HG03378 (cell line): ENCODE measurements around the gene TRAK1.

Source experiments
- ATAC-seq: cut with Tn5 transposase; IDR thresholded peaks from one replicate; pipeline ENCODE4 v1.9.1; 2021; ENCODE audit warnings: mild to moderate bottlenecking, moderate library complexity; ENCODE audit not compliant: unreplicated experiment

Gene TRAK1

DNA sequence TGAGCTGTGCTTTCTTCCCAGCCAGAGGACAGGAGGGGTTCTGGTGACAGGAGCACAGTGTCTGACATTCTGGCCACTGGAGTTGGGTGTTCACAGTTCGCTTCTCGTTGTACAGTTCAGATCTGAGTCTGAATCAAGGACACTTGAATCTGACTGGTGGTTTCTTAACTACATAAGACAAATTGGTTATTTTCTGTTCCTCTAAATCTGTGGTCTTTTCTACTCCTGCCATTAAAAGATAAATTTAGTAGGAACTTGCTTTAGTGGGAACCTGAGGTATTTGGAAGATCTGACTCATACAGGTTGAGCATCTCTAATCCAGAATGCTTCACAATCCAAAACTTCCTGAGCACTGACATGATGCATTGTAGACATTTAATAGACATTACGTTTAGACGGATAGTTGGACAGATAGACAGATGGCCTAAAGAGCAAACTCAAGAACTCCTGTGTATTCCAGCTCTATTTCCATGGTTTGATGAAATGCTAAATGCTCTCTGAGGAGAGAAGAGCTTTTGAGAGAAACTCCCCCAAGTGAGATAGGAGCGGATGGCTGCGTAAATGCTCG, 103.9 kb downstream of the TRAK1 start:
- no peak for ATAC-seq

DNA sequence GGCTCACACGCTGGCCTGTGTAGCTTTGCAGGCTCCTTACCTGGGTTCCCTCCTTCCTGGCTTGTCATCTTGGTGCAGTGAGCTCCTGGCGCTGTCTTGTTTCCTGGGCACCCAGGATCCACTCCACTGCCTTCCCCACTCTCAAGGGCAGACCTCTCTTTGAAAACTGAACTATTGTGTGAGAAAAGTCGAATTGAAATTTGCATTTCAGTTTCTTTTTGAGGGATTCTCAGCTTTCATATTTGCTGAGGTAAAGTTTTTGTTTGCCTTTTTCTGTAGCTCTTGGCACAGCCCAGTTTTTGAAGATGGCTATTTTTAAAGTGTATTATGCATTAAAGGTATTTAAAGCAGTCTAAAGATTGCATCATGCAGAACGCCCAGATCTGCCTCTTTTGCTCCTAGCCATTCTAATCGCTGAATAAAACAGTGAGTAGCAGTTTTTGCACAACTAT, 104.7 kb downstream of the TRAK1 start:
- peak; percentile 74 for ATAC-seq

DNA sequence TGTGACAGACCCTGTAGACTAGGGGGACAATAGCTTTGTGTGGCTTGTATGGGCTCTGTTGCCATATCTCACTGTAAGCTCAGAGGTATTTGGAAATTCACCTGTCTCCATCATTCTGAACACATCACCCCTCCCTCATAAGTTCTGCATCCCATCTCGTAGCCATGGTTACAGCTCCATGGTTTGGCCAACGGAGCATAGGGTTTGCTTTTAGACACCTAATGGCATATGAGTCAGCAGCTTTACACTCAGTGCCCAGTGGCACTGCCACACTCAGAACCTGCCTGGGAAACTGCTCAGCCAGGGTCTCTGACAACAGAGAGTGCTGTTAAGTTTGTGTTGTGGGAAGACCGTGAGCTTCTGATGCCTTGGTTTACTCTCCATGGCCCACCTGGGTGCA, 107.6 kb downstream of the TRAK1 start:
- no peak for ATAC-seq

DNA sequence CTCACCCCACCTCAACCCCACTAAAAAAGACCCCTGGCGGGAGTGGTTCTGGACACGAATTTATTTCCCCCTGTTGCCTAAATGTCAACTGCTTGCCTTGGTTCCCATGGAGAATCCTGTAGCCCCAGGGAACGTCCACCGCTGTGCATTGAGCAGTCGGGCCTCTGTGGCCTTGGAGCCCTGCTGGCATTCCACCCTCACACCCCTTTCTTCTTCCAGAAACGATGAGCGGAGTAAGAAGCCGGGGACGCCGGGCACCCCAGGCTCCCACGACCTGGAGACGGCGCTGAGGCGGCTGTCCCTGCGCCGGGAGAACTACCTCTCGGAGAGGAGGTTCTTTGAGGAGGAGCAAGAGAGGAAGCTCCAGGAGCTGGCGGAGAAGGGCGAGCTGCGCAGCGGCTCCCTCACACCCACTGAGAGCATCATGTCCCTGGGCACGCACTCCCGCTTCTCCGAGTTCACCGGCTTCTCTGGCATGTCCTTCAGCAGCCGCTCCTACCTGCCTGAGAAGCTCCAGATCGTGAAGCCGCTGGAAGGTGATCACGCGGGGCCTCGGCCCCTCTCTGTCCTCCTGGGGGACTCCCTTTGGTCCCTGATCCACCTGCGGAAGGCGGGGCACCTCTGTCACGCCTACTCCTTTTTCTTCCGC, 111.2 kb downstream of the TRAK1 start:
- no peak for ATAC-seq

DNA sequence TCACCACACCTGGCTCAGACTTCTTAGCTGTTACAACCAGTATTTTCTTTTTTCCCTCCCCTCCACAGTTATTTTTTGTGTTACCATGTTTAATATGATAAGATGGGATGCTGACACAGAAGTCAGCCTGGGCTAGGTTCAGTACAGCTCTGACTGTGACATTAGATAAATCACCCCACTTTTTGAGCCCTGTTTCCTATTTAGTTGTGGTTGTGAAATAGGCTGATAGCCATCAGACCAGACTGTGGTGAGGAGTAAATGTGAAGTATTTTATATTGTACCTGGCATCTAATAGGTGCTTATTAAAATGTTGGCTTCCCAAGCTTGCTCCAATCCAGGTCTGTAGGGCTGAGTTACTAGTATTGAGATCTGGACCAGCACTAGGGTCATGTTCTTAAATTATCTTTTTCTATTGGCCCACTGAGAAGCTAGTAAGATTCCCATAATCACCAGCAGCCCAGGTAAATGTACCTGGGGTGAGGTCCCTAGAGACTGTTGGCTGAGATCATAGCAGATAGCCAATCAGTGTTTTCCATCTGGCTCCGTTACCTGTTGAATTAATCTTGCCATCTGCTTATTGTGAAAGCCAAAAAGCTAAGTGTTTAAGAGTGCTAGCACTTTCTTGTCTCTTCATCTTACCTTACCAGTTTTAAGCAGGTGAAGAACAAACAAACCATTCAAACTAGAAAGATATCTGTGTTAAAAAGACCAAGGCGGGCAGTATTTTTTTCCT, 113.9 kb downstream of the TRAK1 start:
- no peak for ATAC-seq

DNA sequence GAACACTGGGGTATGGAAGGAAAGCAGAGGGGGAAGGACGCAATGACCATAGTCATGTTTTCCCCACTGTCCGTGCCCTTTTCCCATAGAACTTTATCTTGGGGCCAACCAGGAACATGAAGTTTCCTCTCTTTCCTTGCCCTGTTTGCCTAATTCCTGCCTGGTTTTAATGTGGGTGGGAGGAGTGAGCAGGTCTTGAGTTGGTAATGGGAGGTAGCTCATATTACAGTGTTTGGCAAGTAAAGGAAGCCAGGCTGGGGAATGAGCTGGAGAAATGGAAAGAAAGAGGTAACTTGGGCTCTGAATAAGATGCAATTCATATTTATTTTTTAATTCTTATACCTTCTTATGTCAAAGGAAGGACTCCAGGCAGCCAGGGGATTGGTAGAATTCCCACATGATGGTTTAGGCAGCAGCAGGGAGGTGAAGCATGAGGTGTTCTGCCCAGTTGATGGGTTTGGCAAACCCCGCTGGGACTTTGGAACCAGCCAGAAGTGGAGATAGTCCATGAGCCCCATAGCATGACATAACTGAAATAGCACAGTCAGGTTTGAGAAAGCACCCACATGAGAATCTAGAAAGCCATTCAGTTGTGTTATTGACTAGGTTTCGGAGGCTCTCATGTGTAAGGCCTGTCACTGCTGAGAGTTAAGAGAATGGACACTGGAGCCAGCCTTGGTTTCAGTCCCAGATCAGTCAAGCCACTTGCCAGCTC, 114.8 kb downstream of the TRAK1 start:
- peak; percentile 66 for ATAC-seq

DNA sequence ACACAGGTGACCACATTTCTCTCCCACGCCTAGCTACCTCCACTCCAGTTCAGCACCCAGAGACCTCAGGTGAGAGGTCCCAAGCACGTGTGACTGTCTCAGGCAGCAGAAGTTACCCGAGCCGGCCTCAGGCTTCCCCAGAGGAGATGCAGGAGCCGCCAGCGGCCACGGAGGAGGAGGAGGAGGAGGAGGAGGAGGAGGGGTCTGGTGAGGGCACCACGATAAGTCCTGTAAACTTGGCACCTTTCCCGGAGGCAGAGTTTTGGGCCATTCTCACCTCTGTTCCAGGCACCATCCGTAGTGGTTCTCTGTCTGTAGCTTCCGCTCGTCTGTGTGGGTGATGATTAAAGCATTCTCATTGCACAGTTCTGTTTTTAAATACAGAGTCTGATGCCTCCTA, 118.8 kb downstream of the TRAK1 start:
- no peak for ATAC-seq

DNA sequence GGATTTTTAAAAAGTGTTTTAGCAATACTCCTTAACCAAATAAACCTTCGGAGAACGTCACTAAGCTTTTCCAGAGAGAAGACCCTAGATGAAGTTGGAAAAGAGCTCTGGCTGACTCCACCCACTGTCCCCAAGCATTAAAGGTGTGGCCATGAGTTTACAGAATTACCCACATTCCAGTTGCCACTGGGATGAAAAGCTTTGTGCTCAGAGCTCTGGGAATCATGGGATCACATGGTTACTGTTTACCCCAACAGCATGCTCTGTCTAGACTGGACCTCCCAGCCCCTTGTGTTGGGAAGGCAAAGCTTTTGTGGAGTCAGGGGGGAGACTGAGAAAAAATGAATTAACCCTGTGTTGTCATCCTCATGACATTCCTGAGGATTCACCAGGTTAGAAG, 119.6 kb downstream of the TRAK1 start:
- no peak for ATAC-seq

DNA sequence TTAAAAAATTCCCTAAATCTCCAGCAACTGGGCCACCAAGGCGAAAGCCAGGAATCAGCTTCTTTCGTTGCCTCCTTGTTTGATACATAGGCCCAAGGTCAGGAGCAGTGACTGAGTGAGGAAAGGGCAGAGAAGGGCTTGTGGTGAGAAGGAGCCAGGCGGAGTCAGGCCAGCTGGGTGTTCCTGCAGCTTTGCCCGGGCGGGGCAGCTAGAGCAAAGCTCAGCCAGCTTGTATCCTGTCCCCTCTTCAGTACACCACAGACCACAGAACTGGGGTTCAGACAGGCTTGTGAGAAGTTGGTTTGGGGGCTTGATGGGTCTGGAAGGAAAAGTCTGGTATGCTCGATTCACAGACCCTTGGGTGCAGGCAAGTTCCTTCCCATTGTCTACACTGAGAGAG, 122.3 kb downstream of the TRAK1 start:
- no peak for ATAC-seq

DNA sequence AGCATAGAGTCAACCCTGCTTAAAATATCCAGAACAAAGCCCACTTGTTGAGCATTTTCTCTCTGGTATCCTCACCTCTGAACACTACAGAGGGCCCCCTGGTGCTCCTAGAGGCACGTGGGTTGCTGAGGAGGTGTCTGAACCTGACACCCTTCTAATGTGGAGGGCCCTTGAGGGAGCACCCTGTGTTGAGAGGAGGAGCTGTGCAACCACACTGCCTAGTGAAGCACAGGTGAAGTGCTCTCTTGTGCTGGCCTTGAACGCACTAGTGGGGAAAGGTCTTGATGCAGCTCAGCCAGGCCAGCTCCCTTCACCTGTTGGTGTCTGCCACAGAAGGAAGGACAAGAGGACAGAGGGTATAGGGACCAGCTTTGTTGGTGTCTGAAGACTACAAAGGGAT, 122.9 kb downstream of the TRAK1 start:
- ATAC-seq, result no peak

DNA sequence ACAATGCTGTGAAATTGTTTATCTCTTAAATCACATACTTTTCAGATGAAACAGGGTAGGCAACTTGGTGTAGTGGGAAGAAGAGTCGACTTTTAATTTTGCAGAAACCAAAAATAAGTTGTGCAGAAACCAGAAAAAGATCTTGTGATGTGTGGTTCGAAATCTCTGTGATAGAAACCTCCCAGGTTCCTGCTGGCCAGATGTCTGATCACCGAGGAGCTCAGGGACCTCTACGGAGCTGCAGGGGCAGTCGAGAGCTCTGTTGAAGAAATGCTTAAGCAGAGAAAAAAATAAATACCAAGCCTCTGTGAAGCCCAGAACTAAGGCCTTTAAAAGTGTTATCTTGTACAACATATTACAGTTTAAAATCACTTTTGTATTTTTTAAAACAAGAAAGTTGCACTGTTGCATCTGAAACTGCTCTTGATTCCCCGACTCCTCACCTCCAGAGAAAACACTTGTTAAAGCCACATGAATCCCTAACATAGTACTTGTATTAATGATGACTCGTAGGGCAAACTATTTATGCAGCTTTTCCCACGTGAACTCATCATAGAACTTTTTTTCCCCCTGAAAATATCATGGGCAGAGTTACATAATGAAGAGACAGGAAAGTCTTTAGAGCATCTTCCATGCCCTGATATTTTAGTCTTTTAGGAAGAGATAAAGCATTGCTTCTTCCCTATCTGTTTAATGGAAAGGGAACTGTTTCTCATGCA, 123.6 kb downstream of the TRAK1 start:
- ATAC-seq, result no peak

DNA sequence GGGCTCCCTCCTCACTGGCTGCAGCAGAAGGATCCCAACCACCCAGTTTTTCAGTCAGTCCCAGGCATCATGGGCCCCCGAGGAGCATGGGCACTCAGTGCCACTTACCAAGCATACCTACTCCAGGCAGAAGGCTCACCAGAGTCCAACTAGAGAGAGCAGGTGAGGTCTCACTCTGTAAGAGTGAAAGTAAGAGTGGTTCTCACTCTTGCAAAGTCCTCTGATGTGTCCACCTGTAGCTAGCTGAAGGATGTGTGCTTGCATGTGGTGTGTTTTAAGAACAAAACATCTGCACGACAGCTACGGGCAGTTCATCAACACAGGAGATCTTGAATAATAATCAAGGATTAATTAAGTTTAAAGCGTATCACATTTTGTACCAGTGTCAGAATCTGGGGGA, 125.1 kb downstream of the TRAK1 start:
- no peak for ATAC-seq

DNA sequence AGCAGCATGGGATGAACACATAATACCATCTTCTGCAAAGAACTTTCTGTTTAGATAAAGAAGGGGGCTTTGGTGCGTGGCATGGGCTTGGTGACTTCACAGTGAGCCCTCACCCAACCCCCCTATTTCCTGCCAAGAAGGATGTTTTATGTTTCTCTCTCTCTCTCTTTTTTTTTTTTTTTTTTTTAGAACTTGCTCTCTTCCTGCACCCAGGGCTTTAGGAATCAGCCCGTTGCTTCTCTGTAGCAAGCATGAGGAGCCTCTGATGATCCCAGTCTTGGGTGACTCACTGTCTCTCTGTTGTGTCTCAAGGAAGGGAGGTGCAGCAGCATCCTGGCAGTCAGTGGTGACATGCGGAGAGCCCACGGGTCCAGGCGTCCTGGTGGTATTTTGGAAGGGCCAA, 125.8 kb downstream of the TRAK1 start:
- no peak for ATAC-seq

DNA sequence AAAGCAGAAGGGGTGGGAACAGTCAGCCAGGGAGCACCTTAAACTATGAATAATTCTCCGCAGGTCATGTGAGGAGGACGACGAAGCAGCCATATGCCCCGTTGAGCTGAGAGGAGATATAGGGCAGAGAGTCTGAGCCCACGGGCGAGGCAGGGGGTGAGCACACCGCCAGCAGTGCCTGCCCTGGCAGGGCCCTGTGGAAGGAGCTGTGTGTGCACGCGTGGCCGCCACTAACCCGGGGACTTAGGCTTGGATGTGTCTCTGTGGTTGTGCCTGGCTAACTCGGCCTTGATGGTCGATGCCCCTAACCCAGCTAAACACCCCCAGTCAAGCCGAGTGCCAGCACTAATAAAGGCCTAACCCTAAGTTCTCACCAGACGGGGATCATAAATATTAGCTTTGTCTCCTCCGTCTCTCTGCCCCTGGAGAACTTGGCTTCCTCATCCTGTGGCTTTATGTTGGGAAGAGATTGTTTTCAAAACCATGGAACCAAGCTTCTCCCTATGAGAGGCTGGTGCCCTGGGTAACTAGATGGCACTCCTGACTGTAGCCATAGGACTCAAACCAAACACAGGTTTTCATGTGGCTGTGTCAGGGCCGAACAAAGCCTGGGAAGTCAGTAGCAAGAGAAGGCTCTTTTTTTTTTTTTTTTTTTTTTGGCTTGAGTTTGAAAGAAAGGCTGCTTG, 129.4 kb downstream of the TRAK1 start:
- ATAC-seq, result no peak

DNA sequence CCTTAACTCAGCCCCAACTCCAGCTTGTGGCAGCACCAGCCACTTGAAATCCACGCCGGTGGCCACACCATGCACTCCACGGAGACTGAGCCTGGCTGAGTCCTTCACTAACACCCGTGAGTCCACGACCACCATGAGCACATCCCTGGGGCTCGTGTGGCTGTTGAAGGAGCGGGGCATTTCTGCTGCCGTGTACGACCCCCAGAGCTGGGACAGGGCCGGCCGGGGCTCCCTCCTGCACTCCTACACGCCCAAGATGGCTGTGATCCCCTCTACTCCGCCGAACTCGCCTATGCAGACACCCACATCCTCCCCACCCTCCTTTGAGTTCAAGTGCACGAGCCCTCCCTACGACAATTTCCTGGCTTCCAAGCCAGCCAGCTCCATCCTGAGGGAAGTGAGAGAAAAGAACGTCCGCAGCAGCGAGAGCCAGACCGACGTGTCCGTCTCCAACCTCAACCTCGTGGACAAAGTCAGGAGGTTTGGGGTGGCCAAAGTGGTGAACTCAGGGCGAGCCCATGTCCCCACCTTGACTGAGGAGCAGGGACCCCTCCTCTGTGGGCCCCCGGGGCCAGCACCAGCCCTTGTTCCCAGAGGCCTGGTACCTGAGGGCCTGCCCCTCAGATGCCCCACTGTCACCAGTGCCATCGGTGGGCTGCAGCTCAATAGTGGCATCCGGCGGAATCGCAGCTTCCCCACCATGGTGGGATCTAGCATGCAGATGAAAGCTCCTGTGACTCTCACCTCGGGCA, 132.0 kb downstream of the TRAK1 start:
- ATAC-seq, result no peak

DNA sequence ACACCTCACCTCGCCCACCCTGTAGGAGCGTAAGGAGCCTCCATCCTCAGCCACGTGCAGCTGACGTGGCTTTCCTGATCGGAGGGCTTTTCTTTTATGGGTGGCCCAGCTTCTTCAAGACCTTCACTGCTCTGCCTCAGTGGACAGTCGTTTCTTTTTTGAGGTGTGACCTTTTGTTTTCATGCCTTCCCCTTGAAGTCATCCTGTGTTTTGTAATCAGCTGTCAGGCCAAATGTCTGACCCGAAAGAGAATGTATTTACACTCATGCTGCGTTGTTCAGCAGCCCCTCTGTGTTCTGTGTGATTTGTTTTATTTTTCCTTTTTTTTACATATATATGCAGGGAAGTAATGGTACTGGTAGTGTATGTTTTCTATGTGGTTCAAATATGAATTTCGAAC, 133.0 kb downstream of the TRAK1 start:
- ATAC-seq, result no peak

DNA sequence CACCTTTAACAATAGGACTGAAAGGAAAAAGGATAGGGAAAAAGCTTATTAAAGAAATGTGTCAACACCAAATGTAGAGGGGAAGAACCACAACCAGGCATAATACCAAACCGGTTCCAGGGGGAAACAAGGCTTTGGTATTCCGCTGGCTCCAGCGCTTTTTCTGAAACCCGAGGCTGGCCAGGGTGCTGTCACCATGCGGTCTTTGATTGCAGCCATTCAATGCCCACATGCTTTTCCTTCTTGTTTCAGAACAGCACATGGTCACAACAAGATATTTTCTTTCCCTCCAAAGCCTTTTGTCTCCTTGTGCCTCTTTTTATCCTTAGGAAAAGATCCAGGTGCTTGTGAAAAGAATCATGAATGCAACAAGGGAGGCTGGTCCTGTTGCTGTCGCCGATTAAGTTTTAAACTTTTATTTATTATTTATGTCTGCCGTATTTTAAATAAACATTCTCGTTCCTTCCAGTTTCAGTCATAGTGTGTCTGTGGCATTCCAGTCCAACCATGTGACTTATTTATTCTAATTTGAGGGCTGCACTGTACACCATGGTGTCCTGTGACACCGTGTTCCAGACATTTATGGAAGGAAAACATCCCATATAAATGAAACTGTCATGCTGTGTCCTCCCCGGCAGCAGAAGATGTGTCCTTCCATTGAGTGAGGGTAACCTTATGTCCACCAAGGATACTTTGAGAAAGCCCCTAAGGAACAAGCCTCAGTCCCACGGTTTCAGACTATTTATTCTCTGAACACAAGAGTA, 133.7 kb downstream of the TRAK1 start:
- no peak for ATAC-seq

DNA sequence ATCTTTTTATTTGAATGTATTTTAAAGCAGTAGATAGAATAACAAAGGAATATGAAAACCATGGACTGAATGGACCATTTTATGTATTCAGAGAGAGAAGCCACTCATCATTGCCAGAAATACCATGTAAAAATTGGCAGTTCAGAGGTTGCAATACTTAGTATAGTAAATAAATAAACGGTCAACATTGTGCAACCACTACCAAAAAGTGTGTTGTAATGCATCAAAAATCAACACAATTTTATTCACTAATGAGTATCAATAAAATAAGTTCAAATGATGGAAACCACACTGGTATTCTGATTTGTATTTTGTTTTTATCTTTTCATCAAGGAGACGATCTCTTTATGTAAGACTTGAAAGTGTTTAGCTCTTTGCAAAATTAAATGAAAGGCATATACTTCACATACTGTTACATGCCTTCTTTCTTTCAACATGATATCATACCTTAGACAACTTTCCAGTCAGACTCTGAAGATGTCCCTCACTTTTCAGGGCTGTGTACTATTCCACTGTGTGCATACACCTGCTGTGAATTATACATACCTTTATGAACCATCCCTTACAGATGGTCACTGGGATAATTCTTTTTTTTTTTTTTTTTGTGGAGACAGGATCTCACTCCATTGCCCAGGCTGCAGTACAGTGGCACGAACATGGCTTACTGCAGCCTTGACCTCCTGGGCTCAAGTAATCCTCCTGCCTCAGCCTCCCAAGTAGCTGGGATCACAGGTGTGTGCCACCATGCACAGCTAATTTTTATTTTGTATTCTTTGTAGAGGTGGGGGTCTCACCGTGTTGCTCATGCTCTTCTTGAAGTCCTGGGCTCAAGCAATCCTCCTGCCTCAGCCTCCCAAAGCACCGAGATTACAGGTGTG, 134.6 kb downstream of the TRAK1 start:
- ATAC-seq, result no peak
